Suprapubic skin (tissue), 4 donors: ENCODE measurements around the gene GNAS-AS1. TPM values are rescaled to one million over a fixed set of nuclear protein-coding genes. Genes with fewer than 3 reads are reported as not detected.

Source experiments
- DNase-seq, 2 donors: peaks; one replicate each; pipeline ENCODE4 v3.0.0-alpha.2; 2019; ENCODE audit warnings: low spot score in 2 of 2
- H3K27ac ChIP-seq: fragments of 200-600 bp; sonication (generic); one replicate; pipeline ENCODE4 v1.5.1; 2019
- H3K27me3 ChIP-seq: fragments of 200-600 bp; sonication (generic); one replicate; pipeline ENCODE4 v1.5.1; 2019
- H3K36me3 ChIP-seq: fragments of 200-600 bp; sonication (generic); one replicate; pipeline ENCODE4 v1.5.1; 2019
- H3K4me1 ChIP-seq: fragments of 200-600 bp; sonication (generic); one replicate; pipeline ENCODE4 v1.5.1; 2019
- H3K4me3 ChIP-seq: fragments of 200-600 bp; sonication (generic); one replicate; pipeline ENCODE4 v1.5.1; 2019; ENCODE audit warnings: mild to moderate bottlenecking
- H3K9me3 ChIP-seq: fragments of 200-600 bp; sonication (generic); one replicate; pipeline ENCODE4 v1.5.1; 2019
- EP300 ChIP-seq: sonication (generic); formaldehyde crosslinking; IDR thresholded peaks from one replicate; pipeline ENCODE4 v1.6.1; 2017; ENCODE audit warnings: antibody characterized with exemption
- POLR2A ChIP-seq, 2 donors: fragments of 450-650 bp; IDR thresholded peaks; one replicate each; pipeline ENCODE4 v1.6.1; 2017; ENCODE audit warnings: antibody characterized with exemption in 2 of 2, mild to moderate bottlenecking in 2 of 2, moderate library complexity in 2 of 2
- POLR2AphosphoS5 ChIP-seq, 3 donors: sonication (generic); formaldehyde crosslinking; IDR thresholded peaks; one replicate each; pipeline ENCODE4 v1.6.1; 2017; ENCODE audit warnings: antibody characterized with exemption in 3 of 3
- WGBS: methylation state at CpG from one replicate; pipeline ENCODE4 v1.1.5; 2018; 5-methylcytosine and 5-hydroxymethylcytosine counted together
- total RNA-seq, 4 donors: library from RNA; depleted of rRNA; stranded (reverse); fragments of >200 nt; gene quantifications; one replicate each; pipeline ENCODE4 v1.1.0, GENCODE V29; 2016
- TF ChIP-seq, protein P1 (sequence below), 2 donors: fragments of 200-600 bp in 1 of 2; fragments of 450-650 bp in 1 of 2; sonication (generic) in 1 of 2; IDR thresholded peaks; one replicate each; pipeline ENCODE4 v1.5.1; 2016 to 2019; ENCODE audit warnings: antibody characterized with exemption in 2 of 2, mild to moderate bottlenecking in 1 of 2, moderate library complexity in 1 of 2

The GNAS-AS1 gene
- total RNA-seq, 4 donors from 2014 or later, result not detected

DNA sequence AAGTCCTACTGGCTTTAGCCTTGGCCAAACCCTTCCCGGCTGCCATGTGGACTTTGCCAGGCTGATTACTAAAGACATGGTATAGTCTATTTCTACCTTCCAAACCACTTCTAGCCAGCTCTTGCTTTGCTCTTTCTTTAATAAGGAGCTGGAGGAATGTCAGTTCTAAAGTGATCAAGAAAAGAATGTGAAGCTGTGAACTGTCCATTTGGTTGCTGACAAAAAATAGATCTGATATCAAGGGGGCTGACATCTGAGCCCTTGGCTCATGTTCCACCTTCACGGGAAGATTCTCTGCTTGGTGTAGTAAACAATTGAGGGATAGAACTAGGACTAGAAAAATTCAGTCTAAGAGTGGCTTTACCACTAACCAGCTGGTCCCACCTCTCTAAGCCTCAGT is 22.6 kb downstream of the GNAS-AS1 start:
- Histone ChIP-seq H3K4me3 (no peak overlapping the region), H3K4me1 (no peaks in the 10 kb centered on the region), H3K27ac (no peak overlapping the region), H3K9me3 (no peaks in the 10 kb centered on the region), H3K27me3 (no peaks in the 10 kb centered on the region), H3K36me3 (no peaks in the 10 kb centered on the region)
- no peak for DNase-seq
- TF ChIP-seq POLR2A (IDR thresholded peaks at IDR 0.05) (no peak), POLR2AphosphoS5 (IDR thresholded peaks at IDR 0.05) (no peak), EP300 (no peak)
- TF ChIP-seq, protein P1, sequence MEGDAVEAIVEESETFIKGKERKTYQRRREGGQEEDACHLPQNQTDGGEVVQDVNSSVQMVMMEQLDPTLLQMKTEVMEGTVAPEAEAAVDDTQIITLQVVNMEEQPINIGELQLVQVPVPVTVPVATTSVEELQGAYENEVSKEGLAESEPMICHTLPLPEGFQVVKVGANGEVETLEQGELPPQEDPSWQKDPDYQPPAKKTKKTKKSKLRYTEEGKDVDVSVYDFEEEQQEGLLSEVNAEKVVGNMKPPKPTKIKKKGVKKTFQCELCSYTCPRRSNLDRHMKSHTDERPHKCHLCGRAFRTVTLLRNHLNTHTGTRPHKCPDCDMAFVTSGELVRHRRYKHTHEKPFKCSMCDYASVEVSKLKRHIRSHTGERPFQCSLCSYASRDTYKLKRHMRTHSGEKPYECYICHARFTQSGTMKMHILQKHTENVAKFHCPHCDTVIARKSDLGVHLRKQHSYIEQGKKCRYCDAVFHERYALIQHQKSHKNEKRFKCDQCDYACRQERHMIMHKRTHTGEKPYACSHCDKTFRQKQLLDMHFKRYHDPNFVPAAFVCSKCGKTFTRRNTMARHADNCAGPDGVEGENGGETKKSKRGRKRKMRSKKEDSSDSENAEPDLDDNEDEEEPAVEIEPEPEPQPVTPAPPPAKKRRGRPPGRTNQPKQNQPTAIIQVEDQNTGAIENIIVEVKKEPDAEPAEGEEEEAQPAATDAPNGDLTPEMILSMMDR (IDR thresholded peaks at IDR 0.05), result no peak
- 86% methylated on average over 2 of the region's 2 CpGs for WGBS

DNA sequence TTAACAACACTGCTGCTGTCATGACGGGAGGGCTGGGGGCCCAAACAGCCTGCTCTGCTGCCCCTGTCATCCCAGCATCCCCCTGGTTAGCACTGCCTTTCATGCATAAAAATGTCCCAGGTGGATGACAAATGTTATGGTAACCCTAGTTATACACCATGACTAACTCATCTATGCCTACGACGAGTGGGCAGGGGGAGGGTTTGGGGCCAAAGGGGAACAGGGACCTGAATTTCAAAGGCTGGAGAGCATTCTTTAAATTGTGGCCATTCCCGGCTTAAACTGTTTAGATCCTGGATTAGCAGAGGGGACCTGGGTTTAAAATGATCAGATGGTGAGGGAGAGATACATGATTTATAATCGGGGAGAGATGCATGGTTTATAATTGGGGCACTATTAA is 24.4 kb downstream of the GNAS-AS1 start:
- Histone ChIP-seq H3K27ac (no peak overlapping the region), H3K4me1 (no peaks in the 10 kb centered on the region), H3K36me3 (no peaks in the 10 kb centered on the region), H3K4me3 (no peak overlapping the region), H3K27me3 (no peaks in the 10 kb centered on the region), H3K9me3 (no peaks in the 10 kb centered on the region)
- TF ChIP-seq POLR2AphosphoS5 (IDR thresholded peaks at IDR 0.05) (no peak), EP300 (no peak), POLR2A (IDR thresholded peaks at IDR 0.05) (no peak)
- TF ChIP-seq, protein P1 (IDR thresholded peaks at IDR 0.05), result no peak
- no peak for DNase-seq
- WGBS, result 89% methylated on average over 5 of the region's 5 CpGs

DNA sequence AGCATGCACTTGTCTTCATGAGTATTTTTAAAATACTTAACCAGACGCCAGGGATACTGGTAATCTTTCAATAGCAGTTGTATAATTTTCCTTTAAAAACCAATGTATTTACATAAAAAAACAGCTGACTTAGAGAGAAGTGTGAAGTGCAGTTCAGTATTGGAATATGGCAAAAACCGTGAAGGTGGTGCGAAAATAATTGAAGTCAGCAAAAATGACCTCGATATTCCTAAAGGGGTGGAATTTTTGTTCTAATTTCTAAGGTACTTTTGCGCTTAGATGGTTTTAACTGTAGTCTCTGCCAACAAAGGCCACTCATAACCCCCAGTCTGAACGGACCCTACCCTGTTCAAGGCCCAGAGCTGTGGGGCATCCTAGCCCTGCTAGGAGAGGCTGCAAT is 25.3 kb downstream of the GNAS-AS1 start:
- Histone ChIP-seq H3K9me3 (no peaks in the 10 kb centered on the region), H3K27me3 (no peaks in the 10 kb centered on the region), H3K27ac (no peak overlapping the region), H3K4me3 (no peak overlapping the region), H3K4me1 (no peaks in the 10 kb centered on the region), H3K36me3 (no peaks in the 10 kb centered on the region)
- TF ChIP-seq POLR2AphosphoS5 (IDR thresholded peaks at IDR 0.05), result no peak
- TF ChIP-seq POLR2A (IDR thresholded peaks at IDR 0.05), result no peak
- TF ChIP-seq, protein P1 (IDR thresholded peaks at IDR 0.05), result no peak
- no peak for TF ChIP-seq EP300
- DNase-seq, result no peak
- WGBS, result 93% methylated on average over 6 of the region's 6 CpGs

DNA sequence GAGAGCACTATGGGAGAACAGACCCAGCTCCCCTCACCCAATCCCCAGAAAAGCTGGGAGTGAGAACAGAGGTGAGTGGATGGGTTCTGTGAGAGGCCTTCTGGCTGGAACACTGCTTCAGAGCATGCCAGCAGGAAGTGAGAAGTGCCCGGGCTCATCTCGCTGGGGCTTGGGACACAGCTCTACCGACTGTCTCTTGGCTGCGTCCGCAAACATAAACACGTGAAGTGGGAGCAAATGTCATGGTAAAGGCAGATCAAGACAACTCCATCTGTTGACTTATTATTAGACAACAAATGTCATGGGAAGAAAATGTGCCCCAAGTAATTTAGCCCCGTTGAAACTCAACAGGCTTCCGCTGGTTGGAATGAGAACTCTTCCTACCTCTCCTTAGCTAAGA is 25.9 kb downstream of the GNAS-AS1 start:
- DNase-seq, result no peak
- Histone ChIP-seq H3K27ac (no peak overlapping the region), H3K36me3 (no peaks in the 10 kb centered on the region), H3K4me1 (no peaks in the 10 kb centered on the region), H3K27me3 (no peaks in the 10 kb centered on the region), H3K9me3 (no peaks in the 10 kb centered on the region), H3K4me3 (no peak overlapping the region)
- WGBS, result 77% methylated on average over 4 of the region's 8 CpGs
- TF ChIP-seq, protein P1 (IDR thresholded peaks at IDR 0.05), result no peak
- TF ChIP-seq POLR2AphosphoS5 (IDR thresholded peaks at IDR 0.05), result no peak
- TF ChIP-seq POLR2A (IDR thresholded peaks at IDR 0.05), result no peak
- TF ChIP-seq EP300, result no peak

DNA sequence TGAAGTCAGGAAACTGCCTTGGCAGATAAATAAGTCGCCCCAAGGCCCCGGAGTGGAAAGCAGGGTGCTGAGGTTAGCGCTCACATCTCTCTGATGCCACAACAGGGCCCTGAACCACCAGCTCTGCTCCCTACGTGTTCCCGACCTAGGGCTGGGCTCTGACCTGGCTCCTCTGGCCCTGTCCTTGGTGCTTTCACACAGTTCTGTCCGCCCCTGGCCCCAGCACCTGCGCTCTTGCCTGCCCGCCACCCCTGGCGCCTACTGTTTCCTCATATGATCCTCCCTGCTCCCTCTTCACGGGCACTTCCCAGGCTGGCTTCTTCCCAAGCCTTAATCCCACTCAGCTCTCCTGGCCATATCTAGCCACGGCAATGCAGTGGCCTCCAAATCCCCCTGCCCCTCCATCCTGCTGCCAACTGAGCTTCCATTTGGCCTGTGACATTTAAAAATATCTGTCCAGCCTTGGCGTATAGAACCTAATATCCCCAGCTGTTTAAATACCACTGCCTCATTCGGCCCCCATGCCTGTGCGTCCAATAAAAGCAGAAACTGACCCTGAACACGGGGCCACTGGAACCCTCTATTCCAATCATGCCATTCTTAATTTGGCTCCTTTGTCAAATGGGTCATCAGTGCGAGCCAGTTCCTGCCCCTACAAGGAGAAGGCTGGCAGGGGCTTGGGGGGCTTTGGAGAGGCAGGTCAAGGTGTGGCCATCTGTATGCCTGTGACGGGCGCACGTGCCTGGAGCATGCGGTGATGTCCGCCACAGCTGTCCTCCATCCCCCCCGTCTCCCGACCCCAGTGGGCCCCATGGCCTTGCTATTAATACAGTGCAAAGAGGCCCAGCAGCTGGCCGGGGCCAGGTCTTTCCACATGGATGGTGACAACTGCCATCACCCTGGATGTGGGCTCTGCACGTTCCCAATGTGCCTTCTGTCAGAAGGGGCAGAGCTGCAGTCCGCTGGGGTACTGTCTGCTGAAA is 27.7 kb downstream of the GNAS-AS1 start:
- H3K27ac ChIP-seq, result no peak overlapping the region
- TF ChIP-seq EP300 (no peak), POLR2AphosphoS5 (IDR thresholded peaks at IDR 0.05) (no peak), POLR2A (IDR thresholded peaks at IDR 0.05) (no peak)
- TF ChIP-seq, protein P1 (IDR thresholded peaks at IDR 0.05), result no peak
- no peaks in the 10 kb centered on the region for H3K4me1 ChIP-seq
- no peak overlapping the region for H3K4me3 ChIP-seq
- no peaks in the 10 kb centered on the region for H3K27me3 ChIP-seq
- H3K9me3 ChIP-seq, result no peaks in the 10 kb centered on the region
- WGBS, result 91% methylated on average over 23 of the region's 26 CpGs
- DNase-seq, result no peak
- no peaks in the 10 kb centered on the region for H3K36me3 ChIP-seq
